PC-3 (cell line): ENCODE data around the gene PMP22. TPM values are rescaled to one million over a fixed set of nuclear protein-coding genes. Genes with fewer than 3 reads are reported as not detected.

ENCODE experiments used
- ATAC-seq: fragments of 200-7000 bp; cut with Tn5 transposase; 2 replicates; pipeline ENCODE4 v1.9.1; 2020; ENCODE audit warnings: mild to moderate bottlenecking, moderate library complexity
- BruUV-seq: library from RNA; stranded (reverse); fragments of 400-500 nt; replicated peaks from 2 replicates; lab custom pipeline; 2021; lab: Mats Ljungman, UMichigan
- CTCF ChIA-PET: fragments of 300-600 bp; sonication (Branson Sonifier 250); formaldehyde crosslinking; loops from one replicate; lab custom pipeline; 2022; ENCODE audit warnings: antibody characterized with exemption; lab: Charles Lee
- POLR2A ChIA-PET: fragments of 300-600 bp; sonication (Branson Sonifier 250); formaldehyde crosslinking; loops from one replicate; lab custom pipeline; 2022; ENCODE audit warnings: antibody characterized with exemption; ENCODE audit not compliant: unreplicated experiment; lab: Charles Lee
- DNase-seq: peaks from one replicate; pipeline ENCODE4 v3.0.0-alpha.2; 2015
- H2AFZ ChIP-seq: fragments of 300-600 bp; sonication (generic); 2 replicates; pipeline ENCODE4 v1.6.0; 2016; ENCODE audit warnings: antibody characterized with exemption, low read length
- H3F3A ChIP-seq: fragments of 300-600 bp; sonication (generic); one replicate; pipeline ENCODE4 v1.6.0; 2017; ENCODE audit warnings: antibody characterized with exemption, low read length, control low read depth, mild to moderate bottlenecking; ENCODE audit not compliant: unreplicated experiment
- H3K27ac ChIP-seq: fragments of 300-600 bp; sonication (generic); 2 replicates; pipeline ENCODE4 v1.5.1; 2016; ENCODE audit warnings: mild to moderate bottlenecking, low read length
- H3K27me3 ChIP-seq: fragments of 300-600 bp; sonication (generic); 2 replicates; pipeline ENCODE4 v1.6.1; 2016; ENCODE audit warnings: low read length, mixed read lengths
- H3K36me3 ChIP-seq: fragments of 300-600 bp; sonication (generic); 2 replicates; pipeline ENCODE4 v1.6.1; 2016; ENCODE audit warnings: low read depth, mixed run types, low read length, mixed read lengths
- H3K4me1 ChIP-seq: fragments of 300-600 bp; sonication (generic); 2 replicates; pipeline ENCODE4 v1.5.1; 2016; ENCODE audit warnings: low read length; ENCODE audit not compliant: insufficient read depth
- H3K4me2 ChIP-seq: fragments of 300-600 bp; sonication (generic); 2 replicates; pipeline ENCODE4 v1.6.0; 2016; ENCODE audit warnings: low read length
- H3K4me3 ChIP-seq: fragments of 300-600 bp; sonication (generic); 2 replicates; pipeline ENCODE4 v1.5.1; 2016; ENCODE audit warnings: mild to moderate bottlenecking, low read length, mixed read lengths
- H3K79me2 ChIP-seq: fragments of 300-600 bp; sonication (generic); 2 replicates; pipeline ENCODE4 v1.6.1; 2017; ENCODE audit warnings: low read length, mixed read lengths
- H3K9ac ChIP-seq: fragments of 300-600 bp; sonication (generic); 2 replicates; pipeline ENCODE4 v1.6.0; 2016; ENCODE audit warnings: mild to moderate bottlenecking, low read length
- H3K9me2 ChIP-seq: fragments of 300-600 bp; sonication (generic); replicated peaks from 2 replicates; pipeline ENCODE4 v1.6.1; 2016; ENCODE audit warnings: mixed run types, low read length, mixed read lengths
- H3K9me3 ChIP-seq: fragments of 300-600 bp; sonication (generic); 2 replicates; pipeline ENCODE4 v1.6.1; 2016; ENCODE audit warnings: low read length, mixed read lengths
- H4K20me1 ChIP-seq: fragments of 300-600 bp; sonication (generic); 2 replicates; pipeline ENCODE4 v1.6.1; 2016; ENCODE audit warnings: low read length, mixed read lengths
- EZH2 ChIP-seq: fragments of 300-600 bp; sonication (generic); IDR thresholded peaks from one replicate; pipeline ENCODE4 v1.6.1; 2017; ENCODE audit warnings: antibody characterized with exemption, mild to moderate bottlenecking, low read length; ENCODE audit not compliant: unreplicated experiment
- EZH2phosphoT487 ChIP-seq: fragments of 300-600 bp; sonication (generic); IDR thresholded peaks from 2 replicates; pipeline ENCODE4 v1.6.1; 2018; ENCODE audit warnings: mild to moderate bottlenecking, antibody characterized with exemption, low read length, borderline replicate concordance
- intact Hi-C: fragments of 100-400 bp; cut with micrococcal nuclease; formaldehyde crosslinking; loops from 2 replicates; pipeline ENCODE4 v1.9.0; 2023
- total RNA-seq: library from RNA; depleted of rRNA; stranded (reverse); fragments of >200 nt; gene quantifications from 2 replicates; pipeline ENCODE4 v1.2.3, GENCODE V29; 2014
- TF ChIP-seq, protein P1 (sequence below): fragments of 300-600 bp; sonication (generic); conservative IDR thresholded peaks from 2 replicates; pipeline ENCODE4 v1.5.1; 2017; ENCODE audit warnings: antibody characterized with exemption, low read depth, mild to moderate bottlenecking, low read length

Gene PMP22
- total RNA-seq, 1 experiment from 2014 or later = 51.0 TPM

DNA sequence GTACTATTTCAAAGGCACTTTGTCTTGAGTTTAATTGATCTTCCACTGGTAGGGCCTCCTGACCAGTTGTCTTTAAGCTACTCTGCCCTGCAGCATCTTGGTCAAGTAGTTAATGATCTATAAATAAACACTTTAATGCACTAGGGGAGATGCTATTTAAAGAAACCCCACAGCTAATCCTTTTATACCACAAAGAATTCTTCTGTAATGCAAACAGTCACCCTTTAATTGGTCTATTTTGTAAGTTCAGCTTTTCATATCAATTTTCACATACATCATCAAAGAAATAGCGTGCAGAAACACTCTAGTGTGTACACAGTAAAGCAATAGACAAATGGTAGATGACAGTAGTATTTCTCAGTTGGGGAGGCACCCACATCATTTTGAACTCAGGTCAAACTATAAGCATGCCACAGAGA lies 70.3 kb downstream of the PMP22 start:
- Histone ChIP-seq H3K9ac (no peak overlapping the region), H3K27ac (no peak overlapping the region), H3K9me3 (no peaks in the 10 kb centered on the region), H3F3A (no peaks in the 10 kb centered on the region), H3K4me2 (no peak overlapping the region), H3K36me3 (no peaks in the 10 kb centered on the region), H3K27me3 (peaks cover 76% of the 10 kb centered on the region), H3K4me3 (no peak overlapping the region), H2AFZ (no peak overlapping the region), H3K79me2 (no peaks in the 10 kb centered on the region), H3K4me1 (no peaks in the 10 kb centered on the region), H3K9me2 (no peaks in the 10 kb centered on the region), H4K20me1 (no peaks in the 10 kb centered on the region)
- TF ChIP-seq, protein P1, sequence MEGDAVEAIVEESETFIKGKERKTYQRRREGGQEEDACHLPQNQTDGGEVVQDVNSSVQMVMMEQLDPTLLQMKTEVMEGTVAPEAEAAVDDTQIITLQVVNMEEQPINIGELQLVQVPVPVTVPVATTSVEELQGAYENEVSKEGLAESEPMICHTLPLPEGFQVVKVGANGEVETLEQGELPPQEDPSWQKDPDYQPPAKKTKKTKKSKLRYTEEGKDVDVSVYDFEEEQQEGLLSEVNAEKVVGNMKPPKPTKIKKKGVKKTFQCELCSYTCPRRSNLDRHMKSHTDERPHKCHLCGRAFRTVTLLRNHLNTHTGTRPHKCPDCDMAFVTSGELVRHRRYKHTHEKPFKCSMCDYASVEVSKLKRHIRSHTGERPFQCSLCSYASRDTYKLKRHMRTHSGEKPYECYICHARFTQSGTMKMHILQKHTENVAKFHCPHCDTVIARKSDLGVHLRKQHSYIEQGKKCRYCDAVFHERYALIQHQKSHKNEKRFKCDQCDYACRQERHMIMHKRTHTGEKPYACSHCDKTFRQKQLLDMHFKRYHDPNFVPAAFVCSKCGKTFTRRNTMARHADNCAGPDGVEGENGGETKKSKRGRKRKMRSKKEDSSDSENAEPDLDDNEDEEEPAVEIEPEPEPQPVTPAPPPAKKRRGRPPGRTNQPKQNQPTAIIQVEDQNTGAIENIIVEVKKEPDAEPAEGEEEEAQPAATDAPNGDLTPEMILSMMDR = no peak
- TF ChIP-seq EZH2 (no peak), EZH2phosphoT487 (no peak)
- no peak for ATAC-seq
- intact Hi-C loops = no loop called here
- CTCF ChIA-PET = no interaction called here
- POLR2A ChIA-PET = no interaction called here
- no peak for DNase-seq
- BruUV-seq = no TSS peak

DNA sequence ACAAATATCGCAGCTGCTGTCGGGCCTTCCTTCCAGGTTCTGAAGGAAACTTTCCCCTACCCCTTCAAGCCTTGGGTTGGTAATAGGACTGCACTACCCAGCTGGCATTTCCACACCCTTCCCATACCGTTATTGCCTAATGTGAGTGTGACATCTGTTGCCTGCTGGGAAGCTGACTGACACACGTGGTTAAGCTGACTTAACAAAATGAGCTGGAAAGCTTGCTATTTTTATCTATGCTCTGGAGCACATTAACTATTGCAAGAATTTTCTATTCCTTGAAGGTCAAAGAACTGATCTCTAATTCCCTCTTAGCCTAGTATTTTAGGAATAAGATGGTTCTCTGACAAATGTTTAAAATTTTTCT lies 79.5 kb downstream of the PMP22 start:
- DNase-seq (no peak), ATAC-seq (no peak)
- POLR2A ChIA-PET = no interaction called here
- no peaks in the 10 kb centered on the region for H4K20me1 ChIP-seq
- no peaks in the 10 kb centered on the region for H3K9me2 ChIP-seq
- no peak overlapping the region for H2AFZ ChIP-seq
- BruUV-seq = no TSS peak
- no peaks in the 10 kb centered on the region for H3K79me2 ChIP-seq
- H3K27ac ChIP-seq = no peak overlapping the region
- TF ChIP-seq, protein P1 = no peak
- TF ChIP-seq EZH2phosphoT487 (no peak), EZH2 (no peak)
- H3K36me3 ChIP-seq = no peaks in the 10 kb centered on the region
- H3K4me3 ChIP-seq = no peak overlapping the region
- no peak overlapping the region for H3K4me2 ChIP-seq
- H3K9ac ChIP-seq = no peak overlapping the region
- CTCF ChIA-PET = no interaction called here
- H3K9me3 ChIP-seq = no peaks in the 10 kb centered on the region
- H3K4me1 ChIP-seq = no peaks in the 10 kb centered on the region
- intact Hi-C loops = no loop called here
- H3K27me3 ChIP-seq = peaks cover 77% of the 10 kb centered on the region
- H3F3A ChIP-seq = no peaks in the 10 kb centered on the region

DNA sequence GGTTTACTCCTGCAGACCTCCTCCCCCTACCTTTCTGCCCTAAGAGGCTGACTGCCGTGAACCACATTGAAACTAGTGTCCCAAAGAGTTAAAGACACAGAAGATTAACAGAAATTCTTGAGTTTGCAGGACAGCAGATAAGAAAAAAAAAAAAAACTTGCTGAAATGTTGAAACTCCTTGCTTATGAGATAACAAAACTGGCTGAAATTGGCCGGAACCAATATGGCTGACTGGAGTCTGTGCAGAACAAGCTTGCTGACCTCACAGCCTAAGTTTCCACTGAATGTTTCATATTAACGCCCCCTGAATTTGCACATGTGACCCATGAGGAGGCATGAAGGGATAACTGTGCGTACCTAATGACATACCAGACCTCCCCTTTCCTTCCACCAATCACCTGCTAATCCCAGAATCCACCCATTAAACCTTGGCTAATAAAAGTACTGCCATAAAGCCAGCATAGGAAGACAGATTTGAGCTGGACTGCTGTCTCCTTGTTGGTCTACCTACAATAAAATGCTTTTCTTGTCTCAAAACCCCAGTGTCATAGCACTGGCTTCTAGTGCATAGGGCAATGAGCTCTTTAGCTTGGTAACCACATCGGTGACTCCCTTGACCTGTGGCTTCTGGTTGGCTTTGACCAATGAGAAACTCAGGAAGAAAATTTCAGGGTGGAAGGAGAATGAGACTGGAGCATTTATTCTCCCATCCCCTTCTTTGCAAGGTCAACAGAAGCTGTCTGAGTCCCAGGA lies 80.1 kb downstream of the PMP22 start:
- peaks cover 77% of the 10 kb centered on the region for H3K27me3 ChIP-seq
- ChIA-PET POLR2A (no interaction called here), CTCF (no interaction called here)
- H2AFZ ChIP-seq = no peak overlapping the region
- no peaks in the 10 kb centered on the region for H3K9me3 ChIP-seq
- no peaks in the 10 kb centered on the region for H3F3A ChIP-seq
- no peak for DNase-seq
- ATAC-seq = no peak
- no peaks in the 10 kb centered on the region for H3K36me3 ChIP-seq
- no peak overlapping the region for H3K4me2 ChIP-seq
- no TSS peak for BruUV-seq
- no peaks in the 10 kb centered on the region for H3K4me1 ChIP-seq
- intact Hi-C loops = no loop called here
- no peaks in the 10 kb centered on the region for H4K20me1 ChIP-seq
- no peaks in the 10 kb centered on the region for H3K79me2 ChIP-seq
- no peak overlapping the region for H3K27ac ChIP-seq
- H3K4me3 ChIP-seq = no peak overlapping the region
- H3K9ac ChIP-seq = no peak overlapping the region
- H3K9me2 ChIP-seq = no peaks in the 10 kb centered on the region
- TF ChIP-seq, protein P1 = no peak
- TF ChIP-seq EZH2 = no peak
- TF ChIP-seq EZH2phosphoT487 = no peak
